OCI-LY7 (cell line): ENCODE data around the gene TEK. TPM values are rescaled to one million over a fixed set of nuclear protein-coding genes. Genes with fewer than 3 reads are reported as not detected.

ENCODE experiments used
- BruUV-seq: library from RNA; stranded (reverse); fragments of 400-500 nt; replicated peaks from 2 replicates; lab custom pipeline; 2021; lab: Mats Ljungman, UMichigan
- CTCF ChIA-PET: fragments of 300-600 bp; sonication (Branson Sonifier 250); formaldehyde crosslinking; loops from one replicate; lab custom pipeline; 2022; ENCODE audit warnings: antibody characterized with exemption; ENCODE audit not compliant: unreplicated experiment; lab: Charles Lee
- POLR2A ChIA-PET: fragments of 300-600 bp; sonication (Branson Sonifier 250); formaldehyde crosslinking; loops from one replicate; lab custom pipeline; 2022; ENCODE audit warnings: antibody characterized with exemption; lab: Charles Lee
- DNase-seq: peaks from one replicate; pipeline ENCODE4 v3.0.0-alpha.2; 2015; ENCODE audit warnings: low spot score
- H2AFZ ChIP-seq: fragments of 200-600 bp; sonication (generic), shearing (Covaris generic); 2 replicates; pipeline ENCODE4 v1.6.1; 2014; ENCODE audit warnings: mild to moderate bottlenecking, antibody characterized with exemption, low read length, moderate library complexity
- H3K27ac ChIP-seq: fragments of 200-600 bp; sonication (generic); 2 replicates; pipeline ENCODE4 v1.5.1; 2014; ENCODE audit warnings: mixed run types, low read depth, mild to moderate bottlenecking, moderate library complexity, low read length, inconsistent platforms; ENCODE audit not compliant: poor library complexity, severe bottlenecking
- H3K36me3 ChIP-seq: fragments of 200-600 bp; sonication (generic); 2 replicates; pipeline ENCODE4 v1.6.1; 2014; ENCODE audit warnings: mild to moderate bottlenecking, antibody characterized with exemption, low read length, moderate library complexity, mixed read lengths; ENCODE audit not compliant: insufficient read depth
- H3K4me1 ChIP-seq: fragments of 200-600 bp; sonication (generic); 2 replicates; pipeline ENCODE4 v1.5.1; 2014; ENCODE audit warnings: mild to moderate bottlenecking, low read length; ENCODE audit not compliant: insufficient read depth, poor library complexity, severe bottlenecking
- H3K4me2 ChIP-seq: fragments of 200-600 bp; sonication (generic); 2 replicates; pipeline ENCODE4 v1.6.1; 2014; ENCODE audit warnings: mild to moderate bottlenecking, low read length
- H3K4me3 ChIP-seq: fragments of 200-600 bp; sonication (generic); 2 replicates; pipeline ENCODE4 v1.5.1; 2014; ENCODE audit warnings: mild to moderate bottlenecking, low read depth, low read length; ENCODE audit not compliant: poor library complexity, severe bottlenecking
- H3K79me2 ChIP-seq: fragments of 200-600 bp; sonication (generic); 2 replicates; pipeline ENCODE4 v1.6.1; 2016; ENCODE audit warnings: low read depth, mild to moderate bottlenecking, low read length, moderate library complexity, mixed read lengths; ENCODE audit not compliant: insufficient read depth
- H3K9me2 ChIP-seq: fragments of 200-600 bp; sonication (generic); 2 replicates; pipeline ENCODE4 v1.6.1; 2016; ENCODE audit warnings: mild to moderate bottlenecking, low read length, mixed read lengths; ENCODE audit not compliant: insufficient read depth
- H3K9me3 ChIP-seq: fragments of 200-600 bp; sonication (generic); 2 replicates; pipeline ENCODE4 v1.6.1; 2014; ENCODE audit warnings: mild to moderate bottlenecking, mixed run types, low read length, mixed read lengths
- H4K20me1 ChIP-seq: fragments of 200-600 bp; sonication (generic); 2 replicates; pipeline ENCODE4 v1.6.1; 2014; ENCODE audit warnings: mild to moderate bottlenecking, antibody characterized with exemption, low read length, moderate library complexity, mixed read lengths; ENCODE audit not compliant: insufficient read depth
- CTCF ChIP-seq: fragments of 200-600 bp; sonication (generic); conservative IDR thresholded peaks from 2 replicates; pipeline ENCODE4 v1.5.1; 2014; ENCODE audit warnings: mild to moderate bottlenecking, antibody characterized with exemption, low read length, moderate library complexity, mixed read lengths
- EZH2phosphoT487 ChIP-seq: fragments of 200-600 bp; sonication (generic); IDR thresholded peaks from 2 replicates; pipeline ENCODE4 v1.6.1; 2018; ENCODE audit warnings: low read depth, borderline replicate concordance, mild to moderate bottlenecking, mixed run types, antibody characterized with exemption, low read length, moderate library complexity, mixed read lengths
- intact Hi-C: fragments of 100-400 bp; cut with micrococcal nuclease; formaldehyde crosslinking; loops from one replicate; pipeline ENCODE4 v1.10.0; 2022; ENCODE audit not compliant: unreplicated experiment
- total RNA-seq, 2 experiments: library from RNA; depleted of rRNA in 1 of 2; stranded (reverse); fragments of >200 nt in 1 of 2; shearing (Covaris generic) in 1 of 2; gene quantifications; 2 replicates each; pipeline ENCODE4 v1.2.3, GENCODE V29; 2014 to 2022

Gene TEK
- total RNA-seq, 2 experiments from 2014 or later: not detected

GRCh38 chr9:27210588-27210987 is 101.6 kb downstream of the TEK start:
- intact Hi-C loops: no loop called here
- no TSS peak for BruUV-seq
- ChIA-PET POLR2A (interaction anchor here (0.6 kb wide), 2 partner anchors 265 to 563 kb away, joined by 3 to 4 read pairs; no protein-coding TSS in a partner anchor), CTCF (no interaction called here)
- Histone ChIP-seq H3K9me2 (no peaks in the 10 kb centered on the region), H3K4me3 (no peak overlapping the region), H4K20me1 (no peaks in the 10 kb centered on the region), H3K4me2 (no peak overlapping the region), H3K27ac (no peak overlapping the region), H3K36me3 (no peaks in the 10 kb centered on the region), H2AFZ (no peak overlapping the region), H3K4me1 (no peaks in the 10 kb centered on the region), H3K79me2 (no peaks in the 10 kb centered on the region), H3K9me3 (no peaks in the 10 kb centered on the region)
- TF ChIP-seq CTCF (no peak), EZH2phosphoT487 (no peak)
- no peak for DNase-seq

- no peaks in the 10 kb centered on the region for H3K4me1 ChIP-seq
- H4K20me1 ChIP-seq: no peaks in the 10 kb centered on the region
- no peak overlapping the region for H3K4me2 ChIP-seq
- H3K79me2 ChIP-seq: no peaks in the 10 kb centered on the region
- no peaks in the 10 kb centered on the region for H3K9me3 ChIP-seq
- H3K9me2 ChIP-seq: no peaks in the 10 kb centered on the region
- no peak overlapping the region for H3K4me3 ChIP-seq
- BruUV-seq: no TSS peak
- H2AFZ ChIP-seq: no peak overlapping the region
- DNase-seq: no peak
- H3K27ac ChIP-seq: no peak overlapping the region
- intact Hi-C loops: no loop called here
- TF ChIP-seq EZH2phosphoT487 (no peak), CTCF (no peak)
- H3K36me3 ChIP-seq: no peaks in the 10 kb centered on the region
- POLR2A ChIA-PET: interaction anchor here (0.7 kb wide), 1 partner anchor 68 kb away, joined by 3 read pairs; no protein-coding TSS in a partner anchor
- CTCF ChIA-PET: no interaction called here
These were observed 103.2 kb downstream of the TEK start for GRCh38 chr9:27212191-27212590.

GRCh38 chr9:27212621-27213020 is 103.6 kb downstream of the TEK start:
- CTCF ChIA-PET: no interaction called here
- Histone ChIP-seq H3K79me2 (no peaks in the 10 kb centered on the region), H3K36me3 (no peaks in the 10 kb centered on the region), H3K9me3 (no peaks in the 10 kb centered on the region), H3K4me3 (no peak overlapping the region), H3K4me1 (no peaks in the 10 kb centered on the region), H3K4me2 (no peak overlapping the region), H2AFZ (no peak overlapping the region), H4K20me1 (no peaks in the 10 kb centered on the region), H3K9me2 (no peaks in the 10 kb centered on the region), H3K27ac (no peak overlapping the region)
- intact Hi-C loops: no loop called here
- TF ChIP-seq CTCF (no peak), EZH2phosphoT487 (no peak)
- POLR2A ChIA-PET: no interaction called here
- no TSS peak for BruUV-seq
- no peak for DNase-seq
